ENCODE results near the gene ITFG1. TPM values are rescaled to one million over a fixed set of nuclear protein-coding genes. Genes with fewer than 3 reads are reported as not detected.

Gene ITFG1
- total and polyA plus RNA-seq, 9 of the 15 experiments (the other 6 are each of a cell fraction or from before 2014, with no cell fraction given) = 17.1 to 83.5 (median 35.8) TPM

- Histone ChIP-seq H3K9me3 (replicated peaks; ENCODE audit: control insufficient read depth, insufficient read depth, low read depth, low read length) (no peaks in the 10 kb centered on the region; the same call in 1 of the 2 replicates), H3K36me3 (ENCODE audit: control insufficient read depth, insufficient read depth, low read length) (peaks cover 39% of the 10 kb centered on the region), H2AFZ (ENCODE audit: low read depth, low read length) (no peak overlapping the region), H3K9ac (ENCODE audit: insufficient read depth in 1 of 2, low read depth in 2 of 2, low read length in 2 of 2) (no peak overlapping the region), H4K20me1 (replicated peaks; ENCODE audit: control insufficient read depth, insufficient read depth, low read length) (no peaks in the 10 kb centered on the region), H3K27ac (ENCODE audit: extremely low read depth, low read depth, low read length) (no peak overlapping the region), H3K79me2 (ENCODE audit: control insufficient read depth, insufficient read depth, low read length) (peaks cover 88% of the 10 kb centered on the region), H3K27me3 (ENCODE audit: control insufficient read depth in 2 of 2, insufficient read depth in 2 of 2, low read length in 2 of 2) (no peaks in the 10 kb centered on the region), H3K4me1 (replicated peaks in 1 of 2; ENCODE audit: control insufficient read depth in 2 of 2, insufficient read depth in 2 of 2, low read length in 2 of 2) (no peaks in the 10 kb centered on the region), H3K4me2 (ENCODE audit: insufficient read depth, low read length) (no peak overlapping the region), H3K4me3 (no peak overlapping the region), H3K9me1 (ENCODE audit: control insufficient read depth, insufficient read depth, low read length) (no peaks in the 10 kb centered on the region)
- in situ Hi-C loops (cut with MboI) (no loop called here), intact Hi-C loops (cut with micrococcal nuclease) (no loop called here)
- FAIRE-seq (no peak), DNase-seq (ENCODE audit: extremely low read depth in 1 of 4, low spot score in 3 of 4) (no peak), ATAC-seq (no peak)
- TF ChIP-seq SMARCB1 (IDR thresholded peaks at IDR 0.05; ENCODE audit: insufficient read length, low read depth) (no peak), ZNF224 (CRISPR knock-in tag; IDR thresholded peaks at IDR 0.05) (no peak), GABPB2 (CRISPR knock-in tag; conservative IDR thresholded peaks at IDR 0.05) (no peak), SMAD1 (IDR thresholded peaks at IDR 0.05; ENCODE audit: low read depth, low read length, partially characterized antibody) (no peak)
- BruUV-seq (replicated peaks) = no TSS peak
- CTCF ChIA-PET (ENCODE audit: low intra/inter-chr PET ratio) = no interaction called here
- POLR2A ChIA-PET = interaction anchor here (1.4 kb wide), 1 partner anchor 11 kb away, joined by 3 read pairs; no protein-coding TSS in a partner anchor
- 76% methylated on average over 6 of the region's 6 CpGs for WGBS (ENCODE audit: insufficient coverage, low coverage, missing lambda C conversion rate)
Observed at GRCh38 chr16:47481698-47482374, 21.0 kb upstream of the ITFG1 start.

- intact Hi-C loops (cut with micrococcal nuclease) = no loop called here
- Histone ChIP-seq H4K20me1 (replicated peaks; ENCODE audit: control insufficient read depth, insufficient read depth, low read length) (no peaks in the 10 kb centered on the region), H2AFZ (ENCODE audit: low read depth, low read length) (no peak overlapping the region), H3K79me2 (ENCODE audit: control insufficient read depth, insufficient read depth, low read length) (peaks cover 88% of the 10 kb centered on the region), H3K9ac (ENCODE audit: insufficient read depth in 1 of 2, low read depth in 2 of 2, low read length in 2 of 2) (no peak overlapping the region), H3K36me3 (ENCODE audit: control insufficient read depth, insufficient read depth, low read length) (peaks cover 35% of the 10 kb centered on the region), H3K4me1 (replicated peaks in 1 of 2; ENCODE audit: control insufficient read depth in 2 of 2, insufficient read depth in 2 of 2, low read length in 2 of 2) (no peaks in the 10 kb centered on the region), H3K27me3 (ENCODE audit: control insufficient read depth in 2 of 2, insufficient read depth in 2 of 2, low read length in 2 of 2) (no peaks in the 10 kb centered on the region), H3K9me1 (ENCODE audit: control insufficient read depth, insufficient read depth, low read length) (no peaks in the 10 kb centered on the region), H3K4me3 (no peak overlapping the region), H3K27ac (ENCODE audit: extremely low read depth, low read depth, low read length) (no peak overlapping the region), H3K9me3 (replicated peaks; ENCODE audit: control insufficient read depth, insufficient read depth, low read depth, low read length) (no peaks in the 10 kb centered on the region), H3K4me2 (ENCODE audit: insufficient read depth, low read length) (no peak overlapping the region)
- ATAC-seq (no peak), DNase-seq (ENCODE audit: extremely low read depth in 1 of 4, low spot score in 3 of 4) (no peak), FAIRE-seq (no peak)
- CTCF ChIA-PET (ENCODE audit: low intra/inter-chr PET ratio) = no interaction called here
- in situ Hi-C loops (cut with MboI) = no loop called here
- POLR2A ChIA-PET = interaction anchor here (0.7 to 1.6 kb wide), 4 partner anchors 12 to 19 kb away, joined by 3 to 8 read pairs (median 5); partner anchors contain the start of gene PHKB
- WGBS (ENCODE audit: insufficient coverage, low coverage, missing lambda C conversion rate) = 98% methylated on average over 3 of the region's 3 CpGs
- no TSS peak for BruUV-seq (replicated peaks)
- TF ChIP-seq DACH1 (IDR thresholded peaks at IDR 0.05; ENCODE audit: partially characterized antibody) (no peak), ADNP (tag; IDR thresholded peaks at IDR 0.05) (no peak), GTF2A2 (tag; IDR thresholded peaks at IDR 0.05) (no peak), PCBP2 (IDR thresholded peaks at IDR 0.05; ENCODE audit: low read depth, low read length, poor library complexity, severe bottlenecking) (no peak), TSC22D4 (tag; IDR thresholded peaks at IDR 0.05) (no peak), NFIX (CRISPR knock-in tag; IDR thresholded peaks at IDR 0.05; ENCODE audit: low read depth) (no peak), HMGN3 (IDR thresholded peaks at IDR 0.05; ENCODE audit: borderline replicate concordance, extremely low read depth, insufficient read length, low read depth, low read length) (no peak), KLF10 (CRISPR knock-in tag; IDR thresholded peaks at IDR 0.05) (no peak), SIX5 (IDR thresholded peaks at IDR 0.05; ENCODE audit: borderline replicate concordance in 1 of 2, insufficient read depth in 1 of 2, low read depth in 1 of 2, low read length in 2 of 2) (no peak), IRF2 (CRISPR knock-in tag; IDR thresholded peaks at IDR 0.05) (no peak), SREBF1 (IDR thresholded peaks at IDR 0.05; ENCODE audit: borderline replicate concordance, low read depth, low read length) (no peak), E2F1 (CRISPR knock-in tag; IDR thresholded peaks at IDR 0.05) (no peak)
Observed at GRCh38 chr16:47480410-47480809, 19.5 kb upstream of the ITFG1 start.
